ENCODE data around the gene POLG2.
A peak's percentile ranks its signal among the peaks of the same experiment; 100 is the strongest.
"Not testable (repeated sequence)": the region's sequence is repeated elsewhere in the genome, so short reads cannot be mapped to it uniquely, and the experiment has no call there.

Gene POLG2

GRCh38 chr17:64505340-64506200 is 8.7 kb upstream of the POLG2 start:
- peak; percentile 88 for DNase-seq

DNA sequence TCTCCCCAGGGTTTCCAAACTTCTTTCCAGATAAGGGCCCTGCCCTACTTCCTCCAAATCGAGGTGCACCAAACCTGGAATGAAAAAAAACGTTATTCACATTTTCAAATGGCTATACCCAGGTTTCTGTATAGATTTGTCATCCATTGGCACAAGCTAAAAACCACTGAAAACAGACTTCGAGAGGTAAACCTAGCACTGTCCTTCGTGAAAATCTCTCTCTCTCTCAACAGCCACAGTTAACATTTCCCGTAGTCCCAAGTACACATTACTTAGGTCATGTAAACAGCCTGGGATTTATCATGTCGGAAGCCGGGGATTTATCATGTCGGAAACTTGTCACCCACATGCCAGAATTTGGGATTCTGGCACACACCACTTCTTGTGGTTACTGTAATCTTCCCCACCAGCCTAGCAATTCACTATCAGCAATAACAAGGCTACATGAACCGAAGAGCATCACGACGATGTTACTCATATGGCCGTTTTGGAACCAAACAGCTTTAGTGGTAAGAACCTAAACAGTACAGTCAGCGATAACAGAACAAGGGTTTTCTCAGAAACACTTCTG is 8.0 kb upstream of the POLG2 start:
- no peak for DNase-seq

- no peak for DNase-seq
Measured at GRCh38 chr17:64503821-64504768, 7.2 kb upstream of the POLG2 start.

DNA sequence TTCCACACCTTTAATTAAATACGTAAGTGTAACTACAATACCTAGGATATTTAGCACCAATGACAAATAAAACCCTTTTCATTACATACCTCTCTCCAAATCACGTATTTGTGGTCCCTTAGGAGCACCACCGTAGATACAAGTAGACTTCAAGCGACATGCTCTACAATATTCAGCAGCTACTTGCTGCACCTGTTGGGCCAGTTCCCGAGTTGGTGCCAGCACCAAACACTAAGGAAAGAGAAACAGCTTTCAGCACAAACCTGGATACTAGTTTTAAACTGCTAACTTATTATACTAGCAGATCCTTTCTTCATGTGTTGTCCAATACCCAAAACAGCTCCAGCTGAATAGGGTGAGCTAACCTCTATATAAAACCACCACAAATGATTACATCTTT is 6.5 kb upstream of the POLG2 start:
- no peak for DNase-seq

GRCh38 chr17:64502809-64503208 is 6.0 kb upstream of the POLG2 start:
- DNase-seq, result no peak

- no peak for DNase-seq
Measured at GRCh38 chr17:64502021-64502420, 5.2 kb upstream of the POLG2 start.

- DNase-seq, result no peak
Measured at GRCh38 chr17:64500862-64501765, 4.3 kb upstream of the POLG2 start.

GRCh38 chr17:64500487-64500859 is 3.6 kb upstream of the POLG2 start:
- no peak for DNase-seq

- DNase-seq, result peak; percentile 21
Measured at GRCh38 chr17:64499805-64500486, 3.1 kb upstream of the POLG2 start.

DNA sequence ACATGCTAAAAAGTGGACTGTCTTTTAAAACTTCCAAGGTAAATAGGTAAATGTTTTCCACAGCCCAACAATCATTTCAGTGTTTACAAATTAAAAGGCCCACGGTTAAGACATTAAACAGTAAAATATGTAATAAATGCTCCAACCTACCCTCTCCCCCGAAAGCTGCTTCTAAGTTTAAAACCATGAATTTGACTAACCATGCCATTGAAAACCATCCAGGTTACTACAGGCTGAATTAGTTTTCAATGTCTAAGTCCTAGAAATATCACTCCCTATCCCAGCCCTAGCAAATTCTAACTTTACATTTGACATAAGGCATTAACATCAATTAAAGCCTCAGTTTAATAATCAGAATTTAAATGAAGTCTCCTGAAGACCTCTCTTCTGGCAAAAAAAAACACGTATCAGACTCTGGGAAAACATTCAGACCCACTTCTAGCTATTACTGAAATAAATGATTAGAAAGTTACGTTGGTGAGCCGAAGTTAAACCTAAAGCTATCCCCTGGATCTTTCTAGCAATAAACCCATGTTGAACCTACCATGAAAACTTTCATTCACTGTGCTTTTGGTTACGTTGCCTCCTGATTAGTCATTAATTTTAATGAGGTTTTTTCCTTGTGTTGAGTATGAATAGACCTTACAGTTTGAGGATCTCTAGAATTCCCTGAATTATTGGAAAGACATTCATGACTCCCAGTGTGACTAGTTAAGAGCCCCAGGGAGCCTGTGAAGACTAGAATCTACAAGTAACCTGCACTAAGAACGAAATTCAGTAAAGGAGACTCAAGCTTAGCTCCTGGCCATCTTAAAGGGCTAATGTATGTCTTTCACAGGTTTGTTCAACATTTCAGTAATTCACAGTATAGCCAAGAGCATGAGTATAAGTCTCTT is 1.7 kb upstream of the POLG2 start:
- DNase-seq, result no peak

DNA sequence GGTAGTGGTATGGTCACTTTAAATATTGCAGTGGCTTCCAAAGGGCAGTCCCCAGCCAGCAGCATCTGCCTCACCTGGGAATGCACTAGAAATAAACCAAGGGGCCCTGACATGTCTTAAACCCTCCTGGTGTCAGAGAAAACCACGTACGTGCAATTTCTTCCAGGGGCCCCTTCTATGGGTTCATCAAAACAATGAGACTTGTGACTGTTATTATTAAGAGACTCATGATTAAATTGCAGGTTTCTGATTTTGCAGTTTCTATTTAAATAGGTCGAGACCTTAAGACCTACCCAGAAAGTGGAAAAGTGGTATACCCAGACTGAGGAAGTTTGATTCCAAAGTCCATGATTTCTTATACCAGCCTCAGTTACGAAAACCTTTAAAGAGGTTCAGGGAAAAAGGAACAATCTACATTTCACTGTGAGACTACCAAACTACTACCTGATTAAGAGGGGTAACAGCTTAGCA is 746 bp upstream of the POLG2 start:
- DNase-seq, result peak; percentile 66

GRCh38 chr17:64496348-64496785 is 487 bp downstream of the POLG2 start:
- DNase-seq, result no peak

DNA sequence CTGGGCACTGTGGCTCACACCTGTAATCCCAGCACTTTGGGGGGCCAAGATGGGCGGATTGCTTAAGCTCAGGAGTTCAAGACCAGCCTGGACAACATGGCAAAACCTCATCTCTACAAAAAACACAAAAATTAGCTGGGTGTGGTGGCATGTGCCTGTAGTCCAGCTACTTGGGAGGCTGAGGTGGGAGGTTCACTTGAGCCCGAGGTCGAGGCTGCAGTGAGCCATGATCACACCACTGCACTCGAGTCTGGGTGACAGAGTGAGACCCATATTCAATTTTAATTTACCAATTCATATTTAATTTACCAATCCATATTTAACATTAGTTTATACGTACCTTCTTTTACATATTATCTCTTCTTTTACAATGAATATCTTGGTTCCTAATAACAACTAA is 1.6 kb downstream of the POLG2 start:
- not testable (repeated sequence) for DNase-seq

- no peak for DNase-seq
Measured at GRCh38 chr17:64494121-64494520, 2.7 kb downstream of the POLG2 start.

DNA sequence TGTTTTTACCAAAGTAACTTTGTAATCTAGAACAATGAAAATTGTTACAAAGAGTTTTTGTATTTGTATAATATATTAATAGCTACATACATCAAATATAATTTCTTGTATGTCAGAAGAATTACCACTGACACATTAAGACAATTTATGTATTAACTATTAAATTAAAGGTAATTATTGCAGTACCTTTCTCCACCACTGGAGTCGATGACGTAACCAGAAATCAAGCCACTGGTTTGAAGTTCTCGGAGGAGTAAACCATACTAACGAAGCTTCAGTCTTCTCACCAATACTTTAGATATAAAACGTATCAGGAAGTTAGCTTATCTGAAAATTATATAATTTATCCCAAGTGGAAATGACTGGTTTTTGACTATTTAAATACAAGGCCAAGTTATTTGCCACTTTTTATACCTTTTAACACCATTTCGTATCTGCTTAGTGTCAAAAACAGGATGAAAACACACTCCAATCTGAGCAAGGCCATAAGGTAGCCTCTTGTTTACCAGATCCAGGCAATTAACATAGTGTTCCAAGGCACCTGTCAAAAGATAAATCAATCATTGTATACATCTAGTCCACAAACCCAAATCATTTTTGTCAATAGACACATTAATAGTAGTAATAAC is 4.3 kb downstream of the POLG2 start:
- no peak for DNase-seq

- no peak for DNase-seq
Measured at GRCh38 chr17:64491994-64492393, 4.9 kb downstream of the POLG2 start.

DNA sequence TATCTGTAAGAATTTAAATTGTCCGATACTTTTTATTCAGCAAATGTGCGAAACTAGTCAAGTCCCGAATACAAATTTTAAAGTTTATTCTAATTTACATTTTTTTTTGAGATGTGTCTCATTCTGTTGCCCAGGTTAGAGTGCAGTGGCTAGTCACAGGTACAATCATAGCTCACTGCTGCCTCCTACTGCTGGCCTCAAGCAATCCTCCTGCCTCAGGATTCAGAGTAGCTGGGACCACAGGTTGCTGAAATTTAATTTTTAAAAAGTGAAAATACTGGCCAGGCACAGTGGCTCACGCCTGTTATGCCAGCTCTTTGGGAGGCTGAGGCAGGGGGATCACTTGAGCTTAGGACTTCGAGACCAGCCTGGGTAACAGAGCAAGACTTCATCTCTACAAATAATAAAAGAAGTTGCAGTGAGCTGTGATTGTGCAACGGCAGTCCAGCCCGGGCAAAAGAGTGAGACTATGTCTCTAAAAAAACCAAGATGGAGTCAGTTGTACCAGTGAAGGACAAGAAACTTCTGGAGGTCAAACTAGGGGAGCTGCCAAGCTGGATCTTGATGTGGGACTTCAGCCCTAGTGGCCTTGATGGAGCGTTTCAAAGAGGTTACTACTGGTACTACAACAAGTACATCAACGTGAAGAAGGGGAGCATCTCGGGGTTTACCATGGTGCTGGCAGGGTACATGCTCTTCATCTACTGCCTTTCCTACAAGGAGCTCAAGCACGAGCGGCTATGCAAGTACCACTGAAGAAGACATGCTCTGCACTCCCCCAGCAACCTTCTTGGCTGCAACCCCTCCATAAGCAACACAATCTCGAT is 5.6 kb downstream of the POLG2 start:
- DNase-seq, result peak; percentile 52

GRCh38 chr17:64488301-64488700 is 8.6 kb downstream of the POLG2 start:
- DNase-seq, result no peak

- DNase-seq, result no peak
Measured at GRCh38 chr17:64484380-64484779, 12.5 kb downstream of the POLG2 start.
